Measurements from ENCODE around the gene PAN2.

GRCh38 chr12:56282579-56282978 lies 51.2 kb downstream of the PAN2 start:
- TF ChIP-seq POLR2A (IDR thresholded peaks at IDR 0.05; ENCODE audit: low read depth, low read length) (no peak), POLR2AphosphoS5 (IDR thresholded peaks at IDR 0.05; ENCODE audit: low read depth, low read length) (no peak), TAF1 (IDR thresholded peaks at IDR 0.05; ENCODE audit: borderline replicate concordance, low read depth, low read length) (no peak)

Measured in GM12892 (cell line).